ENCODE results near the gene HNMT. TPM values are rescaled to one million over a fixed set of nuclear protein-coding genes. Genes with fewer than 3 reads are reported as not detected.
"Not testable (repeated sequence)": the region's sequence is repeated elsewhere in the genome, so short reads cannot be mapped to it uniquely, and the experiment has no call there.

HNMT gene
- total RNA-seq, 4 donors from 2014 or later, result 16.7 to 52.8 (median 47.7) TPM

GRCh38 chr2:138036522-138036921, 72.2 kb downstream of the HNMT start:
- Histone ChIP-seq H3K4me1 (no peaks in the 10 kb centered on the region), H3K27ac (no peak overlapping the region), H3K9me3 (no peaks in the 10 kb centered on the region), H3K4me3 (no peak overlapping the region), H3K27me3 (no peaks in the 10 kb centered on the region), H3K36me3 (no peaks in the 10 kb centered on the region)
- TF ChIP-seq EP300 (IDR thresholded peaks at IDR 0.05) (no peak), POLR2AphosphoS5 (IDR thresholded peaks at IDR 0.05) (no peak), CTCF (IDR thresholded peaks at IDR 0.05) (no peak), POLR2A (IDR thresholded peaks at IDR 0.05) (no peak)
- no peak for ATAC-seq
- 50 to 59% methylated on average over 5 of the region's 5 CpGs for WGBS, 2 donors (ENCODE audit: low coverage in 1 of 2)

GRCh38 chr2:138037090-138037489, 72.8 kb downstream of the HNMT start:
- Histone ChIP-seq H3K36me3 (no peaks in the 10 kb centered on the region), H3K4me1 (no peaks in the 10 kb centered on the region), H3K27me3 (no peaks in the 10 kb centered on the region), H3K27ac (no peak overlapping the region), H3K4me3 (no peak overlapping the region), H3K9me3 (no peaks in the 10 kb centered on the region)
- TF ChIP-seq POLR2A (IDR thresholded peaks at IDR 0.05) (no peak), EP300 (IDR thresholded peaks at IDR 0.05) (no peak), CTCF (IDR thresholded peaks at IDR 0.05) (no peak), POLR2AphosphoS5 (IDR thresholded peaks at IDR 0.05) (no peak)
- WGBS, 2 donors (ENCODE audit: low coverage in 1 of 2), result 66 to 100% methylated on average over 1 to 2 of the region's 2 CpGs
- ATAC-seq, result no peak

GRCh38 chr2:138040616-138041015, 76.3 kb downstream of the HNMT start:
- ATAC-seq, result no peak
- Histone ChIP-seq H3K4me1 (no peaks in the 10 kb centered on the region), H3K36me3 (no peaks in the 10 kb centered on the region), H3K9me3 (no peaks in the 10 kb centered on the region), H3K27ac (no peak overlapping the region), H3K27me3 (no peaks in the 10 kb centered on the region), H3K4me3 (no peak overlapping the region)
- TF ChIP-seq POLR2A (IDR thresholded peaks at IDR 0.05), result no peak
- 80 to 86% methylated on average over 5 of the region's 5 CpGs for WGBS, 2 donors (ENCODE audit: low coverage in 1 of 2)

- no peaks in the 10 kb centered on the region for H3K36me3 ChIP-seq
- no peaks in the 10 kb centered on the region for H3K9me3 ChIP-seq
- no peak for ATAC-seq
- no peak for TF ChIP-seq POLR2A (IDR thresholded peaks at IDR 0.05)
- TF ChIP-seq EP300 (IDR thresholded peaks at IDR 0.05), result no peak
- no peak for TF ChIP-seq CTCF (IDR thresholded peaks at IDR 0.05)
- H3K4me1 ChIP-seq, result no peaks in the 10 kb centered on the region
- no peak overlapping the region for H3K27ac ChIP-seq
- H3K27me3 ChIP-seq, result no peaks in the 10 kb centered on the region
- H3K4me3 ChIP-seq, result no peak overlapping the region
- 88 to 90% methylated on average over 3 of the region's 3 CpGs for WGBS, 2 donors (ENCODE audit: low coverage in 1 of 2)
Measured at GRCh38 chr2:138042311-138042710, 78.0 kb downstream of the HNMT start.

- ATAC-seq, H3K36me3 ChIP-seq, H3K27ac ChIP-seq, H3K4me3 ChIP-seq, H3K4me1 ChIP-seq, H3K27me3 ChIP-seq, H3K9me3 ChIP-seq: not testable (repeated sequence)
- WGBS, 2 donors (ENCODE audit: low coverage in 1 of 2), result 85 to 100% methylated on average over 4 to 5 of the region's 6 CpGs
Measured at GRCh38 chr2:138043588-138043987, 79.3 kb downstream of the HNMT start.

GRCh38 chr2:138058427-138058826, 94.2 kb downstream of the HNMT start:
- H3K27ac ChIP-seq, result no peak overlapping the region
- no peaks in the 10 kb centered on the region for H3K4me1 ChIP-seq
- no peaks in the 10 kb centered on the region for H3K36me3 ChIP-seq
- 5 to 82% methylated on average over 1 of the region's 1 CpG for WGBS, 2 donors (ENCODE audit: low coverage in 1 of 2)
- no peak for ATAC-seq
- TF ChIP-seq POLR2A (IDR thresholded peaks at IDR 0.05), result no peak
- H3K27me3 ChIP-seq, result no peaks in the 10 kb centered on the region
- H3K9me3 ChIP-seq, result no peaks in the 10 kb centered on the region
- H3K4me3 ChIP-seq, result no peak overlapping the region

Measured in gastroesophageal sphincter (tissue), 4 donors.